SH-SY5Y (cell line): Measurements from ENCODE around the gene MRS2.

Source experiments
- GATA2 ChIP-seq: IDR thresholded peaks from 2 replicates; pipeline ENCODE4 v1.6.1; 2011; ENCODE audit warnings: mild to moderate bottlenecking, low read depth, low read length
- GATA3 ChIP-seq: IDR thresholded peaks from 2 replicates; pipeline ENCODE4 v1.6.1; 2011; ENCODE audit warnings: low read depth, mild to moderate bottlenecking, low read length, moderate library complexity

DNA sequence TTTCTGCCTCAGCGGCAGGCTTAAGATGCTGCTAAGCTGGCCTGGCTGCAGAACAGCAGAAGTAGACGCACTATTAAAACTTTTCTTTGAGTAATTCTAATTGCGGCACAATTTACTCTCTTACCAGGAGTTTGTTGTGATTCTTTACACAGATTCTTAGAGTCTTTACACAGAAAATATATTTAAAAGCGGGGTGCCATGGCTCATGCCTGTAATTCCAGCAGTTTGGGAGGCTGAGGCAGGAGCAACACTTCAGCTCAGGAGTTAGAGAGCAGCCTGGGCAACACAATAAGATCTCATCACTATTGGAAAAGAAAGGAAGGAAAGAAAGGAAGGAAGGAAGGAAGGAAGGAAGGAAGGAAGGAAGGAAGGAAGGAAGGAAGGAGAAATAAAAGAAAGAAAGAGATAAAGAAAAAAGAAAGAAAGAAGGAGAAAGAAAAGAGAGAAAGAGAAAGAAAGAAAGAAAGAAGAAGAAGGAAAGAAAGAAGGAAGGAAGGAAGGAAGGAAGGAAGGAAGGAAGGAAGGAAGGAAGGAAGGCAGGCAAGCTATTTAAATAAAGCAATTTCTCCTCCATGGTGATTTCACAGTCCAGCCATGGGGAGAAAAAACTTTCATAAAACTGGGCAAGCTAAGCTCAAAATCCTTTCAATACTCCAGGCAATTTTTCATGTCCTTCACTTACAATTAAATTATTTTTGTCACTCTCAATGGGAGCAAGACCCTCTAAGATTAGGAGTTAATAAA is 21.1 kb upstream of the MRS2 start:
- TF ChIP-seq GATA3 (no peak), GATA2 (no peak)
